Measurements from ENCODE around the gene RAB26. TPM values are rescaled to one million over a fixed set of nuclear protein-coding genes. Genes with fewer than 3 reads are reported as not detected.

RAB26 gene
- polyA plus RNA-seq, 1 donor (not counting 4 experiments of a cell fraction or from before 2014, with no cell fraction given): 0.58 TPM

- dilution Hi-C loops (cut with MboI; ENCODE audit: extremely low pct_ligation_motif_present, low sequenced_read_pairs): no loop called here
- Histone ChIP-seq H3K9me3 (ENCODE audit: control insufficient read depth, low read depth, low read length) (no peaks in the 10 kb centered on the region), H3K4me1 (ENCODE audit: control insufficient read depth, extremely low read depth, insufficient read depth, low read length) (peaks cover 4% of the 10 kb centered on the region), H3K9me1 (ENCODE audit: control insufficient read depth, extremely low read depth, insufficient read depth, low read length) (no peaks in the 10 kb centered on the region), H4K20me1 (ENCODE audit: control insufficient read depth, extremely low read depth, insufficient read depth, low read length) (no peaks in the 10 kb centered on the region), H2AFZ (ENCODE audit: control insufficient read depth, low read length) (no peak overlapping the region), H3K27ac (ENCODE audit: control insufficient read depth, insufficient read depth, low read length) (no peak overlapping the region), H3K27me3 (ENCODE audit: control insufficient read depth, extremely low read depth, insufficient read depth, low read length) (peaks cover 2% of the 10 kb centered on the region), H3K36me3 (ENCODE audit: control insufficient read depth in 2 of 2, extremely low read depth in 1 of 2, insufficient read depth in 2 of 2, low read length in 2 of 2) (peaks cover 21 to 34% of the 10 kb centered on the region in 2 experiments), H3K4me3 (ENCODE audit: control insufficient read depth in 2 of 3, extremely low read depth in 1 of 3, insufficient read depth in 2 of 3, low read depth in 1 of 3, low read length in 3 of 3) (no peak overlapping the region), H3K9ac (ENCODE audit: control insufficient read depth, extremely low read depth, insufficient read depth, low read length) (no peak overlapping the region), H3K4me2 (ENCODE audit: control insufficient read depth, extremely low read depth, insufficient read depth, low read depth, low read length) (no peak overlapping the region), H3K79me2 (ENCODE audit: control insufficient read depth, insufficient read depth, low read length) (no peaks in the 10 kb centered on the region)
- TF ChIP-seq CTCF (optimal IDR thresholded peaks at IDR 0.05 in 1 of 3, IDR thresholded peaks at IDR 0.05 in 1 of 3, conservative IDR thresholded peaks at IDR 0.05 in 1 of 3; ENCODE audit: extremely low read depth in 1 of 3, insufficient read depth in 2 of 3, low read length in 3 of 3) (no peak), EZH2 (IDR thresholded peaks at IDR 0.05; ENCODE audit: low read length) (no peak)
- no peak for FAIRE-seq
- DNase-seq (ENCODE audit: low read depth, low spot score): no peak
These were observed 27.6 kb downstream of the RAB26 start for GRCh38 chr16:2176047-2176446.

- Histone ChIP-seq H4K20me1 (ENCODE audit: control insufficient read depth, extremely low read depth, insufficient read depth, low read length) (no peaks in the 10 kb centered on the region), H2AFZ (ENCODE audit: control insufficient read depth, low read length) (no peak overlapping the region), H3K9ac (ENCODE audit: control insufficient read depth, extremely low read depth, insufficient read depth, low read length) (no peak overlapping the region), H3K27me3 (ENCODE audit: control insufficient read depth, extremely low read depth, insufficient read depth, low read length) (peaks cover 2% of the 10 kb centered on the region), H3K4me3 (ENCODE audit: control insufficient read depth in 2 of 3, extremely low read depth in 1 of 3, insufficient read depth in 2 of 3, low read depth in 1 of 3, low read length in 3 of 3) (no peak overlapping the region), H3K27ac (ENCODE audit: control insufficient read depth, insufficient read depth, low read length) (no peak overlapping the region), H3K79me2 (ENCODE audit: control insufficient read depth, insufficient read depth, low read length) (no peaks in the 10 kb centered on the region), H3K9me3 (ENCODE audit: control insufficient read depth, low read depth, low read length) (no peaks in the 10 kb centered on the region), H3K4me1 (ENCODE audit: control insufficient read depth, extremely low read depth, insufficient read depth, low read length) (peaks cover 4% of the 10 kb centered on the region), H3K36me3 (ENCODE audit: control insufficient read depth in 2 of 2, extremely low read depth in 1 of 2, insufficient read depth in 2 of 2, low read length in 2 of 2) (peaks cover 22 to 29% of the 10 kb centered on the region in 2 experiments), H3K9me1 (ENCODE audit: control insufficient read depth, extremely low read depth, insufficient read depth, low read length) (no peaks in the 10 kb centered on the region), H3K4me2 (ENCODE audit: control insufficient read depth, extremely low read depth, insufficient read depth, low read depth, low read length) (no peak overlapping the region)
- FAIRE-seq (no peak), DNase-seq (ENCODE audit: low read depth, low spot score) (no peak)
- no peak for TF ChIP-seq CTCF (optimal IDR thresholded peaks at IDR 0.05 in 1 of 3, IDR thresholded peaks at IDR 0.05 in 1 of 3, conservative IDR thresholded peaks at IDR 0.05 in 1 of 3; ENCODE audit: extremely low read depth in 1 of 3, insufficient read depth in 2 of 3, low read length in 3 of 3)
- TF ChIP-seq EZH2 (IDR thresholded peaks at IDR 0.05; ENCODE audit: low read length): no peak
- dilution Hi-C loops (cut with MboI; ENCODE audit: extremely low pct_ligation_motif_present, low sequenced_read_pairs): no loop called here
These were observed 28.7 kb downstream of the RAB26 start for GRCh38 chr16:2177101-2177500.
